ENCODE results near the gene PKD2L1.

DNA sequence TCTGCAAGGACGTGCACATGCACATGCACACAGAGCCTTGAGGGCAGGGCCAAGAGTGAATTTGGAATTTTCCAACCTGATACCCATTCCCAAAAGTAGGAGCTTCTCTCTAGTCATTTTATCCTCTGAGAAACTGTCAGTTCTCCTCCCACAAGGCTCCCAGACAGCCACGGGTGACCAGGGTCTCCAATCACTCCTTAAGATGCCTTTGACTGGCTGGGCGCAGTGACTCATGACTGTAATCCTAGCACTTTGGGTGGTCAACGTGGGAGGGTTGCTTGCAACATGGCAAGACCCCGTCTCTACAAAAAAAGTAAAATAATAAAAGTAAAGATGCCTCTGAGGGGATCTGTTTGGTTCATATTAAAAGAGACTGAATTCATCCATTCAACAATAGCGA lies 30.2 kb upstream of the PKD2L1 start:
- TF ChIP-seq POLR2A (IDR thresholded peaks at IDR 0.05), result no peak
- TF ChIP-seq, protein P1, sequence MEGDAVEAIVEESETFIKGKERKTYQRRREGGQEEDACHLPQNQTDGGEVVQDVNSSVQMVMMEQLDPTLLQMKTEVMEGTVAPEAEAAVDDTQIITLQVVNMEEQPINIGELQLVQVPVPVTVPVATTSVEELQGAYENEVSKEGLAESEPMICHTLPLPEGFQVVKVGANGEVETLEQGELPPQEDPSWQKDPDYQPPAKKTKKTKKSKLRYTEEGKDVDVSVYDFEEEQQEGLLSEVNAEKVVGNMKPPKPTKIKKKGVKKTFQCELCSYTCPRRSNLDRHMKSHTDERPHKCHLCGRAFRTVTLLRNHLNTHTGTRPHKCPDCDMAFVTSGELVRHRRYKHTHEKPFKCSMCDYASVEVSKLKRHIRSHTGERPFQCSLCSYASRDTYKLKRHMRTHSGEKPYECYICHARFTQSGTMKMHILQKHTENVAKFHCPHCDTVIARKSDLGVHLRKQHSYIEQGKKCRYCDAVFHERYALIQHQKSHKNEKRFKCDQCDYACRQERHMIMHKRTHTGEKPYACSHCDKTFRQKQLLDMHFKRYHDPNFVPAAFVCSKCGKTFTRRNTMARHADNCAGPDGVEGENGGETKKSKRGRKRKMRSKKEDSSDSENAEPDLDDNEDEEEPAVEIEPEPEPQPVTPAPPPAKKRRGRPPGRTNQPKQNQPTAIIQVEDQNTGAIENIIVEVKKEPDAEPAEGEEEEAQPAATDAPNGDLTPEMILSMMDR (IDR thresholded peaks at IDR 0.05 in 8 of 11, conservative IDR thresholded peaks at IDR 0.05 in 3 of 11), result no peak
- no peak for TF ChIP-seq POLR2AphosphoS5 (IDR thresholded peaks at IDR 0.05)

Data from spleen (tissue), 7 donors.